Adipocyte (in vitro differentiated cells): Measurements from ENCODE around the gene ALDH6A1.

ENCODE experiments used
- DNase-seq: peaks from one replicate; pipeline ENCODE4 v3.0.0-alpha.2; 2015; ENCODE audit warnings: low read depth
- H3K27me3 ChIP-seq: replicated peaks from 2 replicates; pipeline ENCODE4 v1.7.0; 2013; ENCODE audit warnings: mild to moderate bottlenecking, low read length, moderate library complexity; ENCODE audit not compliant: control insufficient read depth, insufficient read depth
- H3K36me3 ChIP-seq: 2 replicates; pipeline ENCODE4 v1.7.0; 2013; ENCODE audit warnings: low read length, mild to moderate bottlenecking, moderate library complexity; ENCODE audit not compliant: control insufficient read depth, insufficient read depth, severe bottlenecking
- H3K4me1 ChIP-seq: 2 replicates; pipeline ENCODE4 v1.7.0; 2013; ENCODE audit warnings: mild to moderate bottlenecking, low read length, moderate library complexity; ENCODE audit not compliant: control insufficient read depth, insufficient read depth
- H3K4me3 ChIP-seq: 2 replicates; pipeline ENCODE4 v1.7.0; 2013; ENCODE audit warnings: mild to moderate bottlenecking, low read length, moderate library complexity
- H3K9ac ChIP-seq: 2 replicates; pipeline ENCODE4 v1.7.0; 2013; ENCODE audit warnings: mild to moderate bottlenecking, low read length, moderate library complexity
- H3K9me3 ChIP-seq: 2 replicates; pipeline ENCODE4 v1.7.0; 2013; ENCODE audit warnings: mild to moderate bottlenecking, low read length, moderate library complexity; ENCODE audit not compliant: control insufficient read depth

The ALDH6A1 gene

DNA sequence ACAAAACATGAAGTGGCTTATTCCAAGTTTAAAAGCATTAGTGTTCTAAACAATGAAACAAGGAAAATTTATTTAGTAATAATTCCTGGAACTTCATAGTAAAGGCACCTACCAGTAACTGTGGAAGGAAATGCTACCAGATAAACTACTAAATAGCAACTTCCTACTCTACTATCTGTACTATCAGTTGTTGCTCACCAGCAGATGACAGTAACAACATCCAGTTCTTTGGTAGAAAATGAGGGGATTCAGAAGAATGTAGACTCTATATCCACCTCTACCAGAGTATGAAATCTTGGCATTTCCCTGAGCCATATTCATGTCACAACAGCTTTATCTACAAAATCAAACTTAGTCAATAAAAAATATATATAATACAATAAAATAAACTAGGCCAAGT is 68.3 kb downstream of the ALDH6A1 start:
- H3K4me3 ChIP-seq, result no peak overlapping the region
- no peaks in the 10 kb centered on the region for H3K9me3 ChIP-seq
- no peak overlapping the region for H3K9ac ChIP-seq
- DNase-seq, result no peak
- peaks cover 9% of the 10 kb centered on the region for H3K36me3 ChIP-seq
- peaks cover 10% of the 10 kb centered on the region for H3K4me1 ChIP-seq
- H3K27me3 ChIP-seq, result no peaks in the 10 kb centered on the region

DNA sequence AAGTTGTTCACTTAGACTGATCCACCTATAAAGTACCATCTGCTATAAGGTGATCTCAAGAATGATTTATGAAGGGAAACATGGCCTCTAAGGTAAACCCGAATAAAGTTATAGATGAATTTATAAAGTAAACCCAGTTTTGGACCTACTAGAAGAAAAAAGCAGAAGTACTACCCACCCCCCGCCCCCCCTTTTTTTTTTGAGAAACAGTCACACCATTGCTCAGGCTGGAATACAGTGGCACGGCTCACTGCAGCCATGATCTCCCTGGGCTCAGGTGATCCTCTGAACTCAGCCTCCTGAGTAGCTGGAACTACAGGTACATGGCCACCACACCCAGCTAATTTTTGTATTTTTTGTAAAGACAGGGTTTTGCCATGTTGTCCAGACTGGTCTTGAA is 69.1 kb downstream of the ALDH6A1 start:
- peaks cover 17% of the 10 kb centered on the region for H3K36me3 ChIP-seq
- DNase-seq, result no peak
- H3K9ac ChIP-seq, result no peak overlapping the region
- no peaks in the 10 kb centered on the region for H3K9me3 ChIP-seq
- no peaks in the 10 kb centered on the region for H3K27me3 ChIP-seq
- H3K4me1 ChIP-seq, result peaks cover 10% of the 10 kb centered on the region
- H3K4me3 ChIP-seq, result no peak overlapping the region

DNA sequence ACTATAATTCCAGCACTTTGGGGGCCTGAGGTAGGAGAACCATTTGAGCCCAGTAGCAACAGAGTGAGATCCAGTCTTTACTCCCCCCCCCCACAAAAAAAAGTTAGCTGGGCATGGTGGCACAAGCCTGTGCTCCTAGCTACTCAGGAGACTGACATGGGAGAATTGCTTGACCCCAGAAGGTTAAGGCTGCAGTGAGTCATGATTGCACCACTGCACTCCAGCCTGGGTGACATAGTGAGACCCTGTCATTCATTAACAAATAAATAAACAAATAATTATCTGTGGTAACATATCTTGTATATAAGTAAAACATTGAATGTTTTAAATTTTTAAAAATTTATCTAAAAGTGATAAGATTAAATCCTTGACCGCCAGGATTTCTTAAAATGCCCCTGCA is 70.0 kb downstream of the ALDH6A1 start:
- Histone ChIP-seq H3K27me3 (no peaks in the 10 kb centered on the region), H3K9me3 (no peaks in the 10 kb centered on the region), H3K9ac (no peak overlapping the region), H3K4me1 (peaks cover 4% of the 10 kb centered on the region), H3K4me3 (no peak overlapping the region), H3K36me3 (peaks cover 23% of the 10 kb centered on the region)
- DNase-seq, result no peak

DNA sequence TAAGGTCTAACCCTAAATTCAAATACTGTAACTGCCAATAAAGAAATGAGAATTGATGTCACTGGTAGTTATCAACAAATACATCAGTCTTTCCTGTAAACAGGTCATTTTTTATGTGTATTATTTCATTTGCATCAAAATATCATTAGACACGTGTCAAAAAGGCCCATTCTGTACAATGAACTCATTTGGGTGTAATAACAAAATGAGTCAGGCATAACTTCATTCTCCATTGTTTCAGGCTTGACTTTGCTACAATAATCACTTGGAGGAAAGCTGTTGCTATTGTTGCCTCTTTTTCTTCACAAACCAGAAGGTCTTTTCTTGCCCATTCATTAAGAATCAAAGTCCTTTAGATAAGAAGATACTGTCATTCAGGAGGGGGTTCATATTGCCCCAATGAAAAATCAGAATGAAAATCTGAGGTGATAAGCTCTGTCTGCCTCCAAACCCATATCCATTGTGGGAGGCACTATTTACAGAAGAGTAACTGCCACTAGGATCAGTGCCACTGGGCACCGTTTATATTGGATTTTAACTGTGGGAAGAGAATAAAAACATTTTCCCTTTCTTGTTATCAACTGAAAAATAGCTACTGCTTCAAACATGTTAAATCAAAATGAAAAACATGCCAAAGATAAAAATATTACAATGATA is 75.3 kb downstream of the ALDH6A1 start:
- peaks cover under 1% of the 10 kb centered on the region for H3K4me1 ChIP-seq
- no peaks in the 10 kb centered on the region for H3K27me3 ChIP-seq
- no peak for DNase-seq
- no peak overlapping the region for H3K4me3 ChIP-seq
- H3K9me3 ChIP-seq, result no peaks in the 10 kb centered on the region
- H3K36me3 ChIP-seq, result peaks cover 41% of the 10 kb centered on the region
- no peak overlapping the region for H3K9ac ChIP-seq
